Measurements from ENCODE around the gene GYG2. TPM values are rescaled to one million over a fixed set of nuclear protein-coding genes. Genes with fewer than 3 reads are reported as not detected.

Gene GYG2
- total and polyA plus RNA-seq, 2 donors (not counting 1 experiment from before 2014, with no cell fraction given) = 8.9 to 10.6 TPM

- TF ChIP-seq EZH2 (IDR thresholded peaks at IDR 0.05; ENCODE audit: low read length, missing control alignments) = no peak
- no peak for TF ChIP-seq CTCF (conservative IDR thresholded peaks at IDR 0.05 in 1 of 2, IDR thresholded peaks at IDR 0.05 in 1 of 2; ENCODE audit: low read depth in 1 of 2, low read length in 2 of 2)
- H3K9ac ChIP-seq (ENCODE audit: insufficient read depth, low read length) = no peak overlapping the region
- no peaks in the 10 kb centered on the region for H3K27me3 ChIP-seq (ENCODE audit: control insufficient read depth, insufficient read depth, low read length)
- H3K4me1 ChIP-seq (ENCODE audit: control insufficient read depth, extremely low read depth, insufficient read depth, low read length) = no peaks in the 10 kb centered on the region
- no peaks in the 10 kb centered on the region for H3K79me2 ChIP-seq (ENCODE audit: control insufficient read depth, insufficient read depth, low read length)
- H2AFZ ChIP-seq (ENCODE audit: low read length) = no peak overlapping the region
- no peaks in the 10 kb centered on the region for H4K20me1 ChIP-seq (ENCODE audit: control insufficient read depth, extremely low read depth, insufficient read depth, low read length)
- no peak overlapping the region for H3K4me2 ChIP-seq (ENCODE audit: extremely low read depth, insufficient read depth, low read length)
- H3K9me3 ChIP-seq (ENCODE audit: control insufficient read depth, insufficient read depth, low read depth, low read length) = no peaks in the 10 kb centered on the region
- no peaks in the 10 kb centered on the region for H3K36me3 ChIP-seq (ENCODE audit: control insufficient read depth, insufficient read depth, low read length)
- H3K4me3 ChIP-seq (replicated peaks in 1 of 4; ENCODE audit: control extremely low read depth in 1 of 4, insufficient read depth in 1 of 4, low read depth in 3 of 4, low read length in 4 of 4) = no peak overlapping the region
- no peak for DNase-seq (ENCODE audit: low read depth in 2 of 2)
- H3K27ac ChIP-seq (ENCODE audit: insufficient read depth, low read length) = no peak overlapping the region
Measured at GRCh38 chrX:2817036-2817435, 11.7 kb upstream of the GYG2 start.

DNA sequence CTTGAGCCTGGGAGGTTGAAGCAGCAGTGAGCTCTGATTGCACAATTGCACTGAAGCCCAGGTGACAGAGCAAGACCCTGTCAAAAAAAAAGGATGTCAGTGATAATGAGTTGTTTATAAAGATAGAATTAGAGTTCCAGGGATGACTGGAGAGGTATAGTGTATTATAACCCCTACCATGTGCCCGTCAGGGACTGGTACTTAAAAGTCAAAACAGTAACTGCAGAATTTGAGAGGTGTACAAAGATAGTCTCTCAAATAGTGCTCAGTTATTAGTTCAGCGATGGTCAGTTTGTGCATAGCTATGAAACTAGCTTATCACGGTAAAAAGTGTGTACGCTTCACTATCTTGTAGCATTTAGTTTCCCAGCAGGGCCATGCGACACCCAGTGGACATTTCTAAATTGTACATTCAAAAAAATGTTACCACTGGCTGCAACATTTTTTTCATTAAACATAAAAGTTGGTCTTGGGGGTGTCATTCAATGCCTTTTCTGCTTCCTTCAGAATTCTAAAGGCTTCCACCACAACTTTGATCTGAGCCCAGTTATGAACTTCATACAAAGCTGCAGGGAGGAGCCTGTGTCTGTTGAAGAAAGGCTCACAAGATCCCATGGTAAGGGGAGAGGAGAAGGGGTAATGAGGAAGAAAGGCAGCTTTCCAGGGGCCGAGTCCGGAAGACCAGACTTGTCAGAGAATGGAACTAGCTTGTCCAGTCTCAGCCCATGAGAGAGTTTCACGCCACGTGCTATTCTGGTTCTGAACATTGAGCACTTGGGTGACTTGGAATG is 9.2 kb upstream of the GYG2 start:
- Histone ChIP-seq H3K27me3 (ENCODE audit: control insufficient read depth, insufficient read depth, low read length) (no peaks in the 10 kb centered on the region), H3K9ac (ENCODE audit: insufficient read depth, low read length) (no peak overlapping the region), H3K4me1 (ENCODE audit: control insufficient read depth, extremely low read depth, insufficient read depth, low read length) (no peaks in the 10 kb centered on the region), H3K27ac (ENCODE audit: insufficient read depth, low read length) (no peak overlapping the region), H3K9me3 (ENCODE audit: control insufficient read depth, insufficient read depth, low read depth, low read length) (no peaks in the 10 kb centered on the region), H4K20me1 (ENCODE audit: control insufficient read depth, extremely low read depth, insufficient read depth, low read length) (no peaks in the 10 kb centered on the region), H2AFZ (ENCODE audit: low read length) (no peak overlapping the region), H3K4me3 (replicated peaks in 1 of 4; ENCODE audit: control extremely low read depth in 1 of 4, insufficient read depth in 1 of 4, low read depth in 3 of 4, low read length in 4 of 4) (no peak overlapping the region), H3K4me2 (ENCODE audit: extremely low read depth, insufficient read depth, low read length) (no peak overlapping the region), H3K36me3 (ENCODE audit: control insufficient read depth, insufficient read depth, low read length) (no peaks in the 10 kb centered on the region), H3K79me2 (ENCODE audit: control insufficient read depth, insufficient read depth, low read length) (no peaks in the 10 kb centered on the region)
- DNase-seq (ENCODE audit: low read depth in 2 of 2) = peak in 1 of 2 donors; percentile 21
- TF ChIP-seq CTCF (conservative IDR thresholded peaks at IDR 0.05 in 1 of 2, IDR thresholded peaks at IDR 0.05 in 1 of 2; ENCODE audit: low read depth in 1 of 2, low read length in 2 of 2) (peak; percentile 36 to 46), EZH2 (IDR thresholded peaks at IDR 0.05; ENCODE audit: low read length, missing control alignments) (no peak)

- Histone ChIP-seq H3K36me3 (ENCODE audit: control insufficient read depth, insufficient read depth, low read length) (no peaks in the 10 kb centered on the region), H4K20me1 (ENCODE audit: control insufficient read depth, extremely low read depth, insufficient read depth, low read length) (no peaks in the 10 kb centered on the region), H3K9me3 (ENCODE audit: control insufficient read depth, insufficient read depth, low read depth, low read length) (no peaks in the 10 kb centered on the region), H3K4me1 (ENCODE audit: control insufficient read depth, extremely low read depth, insufficient read depth, low read length) (no peaks in the 10 kb centered on the region), H3K4me3 (replicated peaks in 1 of 4; ENCODE audit: control extremely low read depth in 1 of 4, insufficient read depth in 1 of 4, low read depth in 3 of 4, low read length in 4 of 4) (no peak overlapping the region), H3K27me3 (ENCODE audit: control insufficient read depth, insufficient read depth, low read length) (no peaks in the 10 kb centered on the region), H2AFZ (ENCODE audit: low read length) (no peak overlapping the region), H3K27ac (ENCODE audit: insufficient read depth, low read length) (no peak overlapping the region), H3K79me2 (ENCODE audit: control insufficient read depth, insufficient read depth, low read length) (no peaks in the 10 kb centered on the region), H3K9ac (ENCODE audit: insufficient read depth, low read length) (no peak overlapping the region), H3K4me2 (ENCODE audit: extremely low read depth, insufficient read depth, low read length) (no peak overlapping the region)
- DNase-seq (ENCODE audit: low read depth in 2 of 2) = no peak
- TF ChIP-seq CTCF (conservative IDR thresholded peaks at IDR 0.05 in 1 of 2, IDR thresholded peaks at IDR 0.05 in 1 of 2; ENCODE audit: low read depth in 1 of 2, low read length in 2 of 2) (no peak), EZH2 (IDR thresholded peaks at IDR 0.05; ENCODE audit: low read length, missing control alignments) (no peak)
Measured at GRCh38 chrX:2820136-2820771, 8.5 kb upstream of the GYG2 start.
